SK-N-SH (cell line): ENCODE data around the gene HOXB5. TPM values are rescaled to one million over a fixed set of nuclear protein-coding genes. Genes with fewer than 3 reads are reported as not detected.

Experiments used
- CTCF ChIA-PET: fragments of 300-600, 350-600 bp; formaldehyde crosslinking; extraction: SDS; loops from one replicate; lab custom pipeline; 2021; lab: Yijun Ruan, JAX
- POLR2A ChIA-PET: fragments of 350-600 bp; sonication (Branson Sonifier 250); formaldehyde crosslinking; extraction: SDS; loops from one replicate; lab custom pipeline; 2020; ENCODE audit warnings: antibody characterized with exemption, inconsistent platforms; lab: Yijun Ruan, JAX
- DNase-seq: peaks from one replicate; pipeline ENCODE4 v3.0.0; 2012
- H2AFZ ChIP-seq: fragments of 200-600 bp; sonication (generic); 2 replicates; pipeline ENCODE4 v1.8.1; 2016; ENCODE audit warnings: antibody characterized with exemption, mild to moderate bottlenecking, low read depth
- H3F3A ChIP-seq: fragments of 200-600 bp; sonication (generic); replicated peaks from 2 replicates; pipeline ENCODE3; 2016; ENCODE audit warnings: antibody characterized with exemption, mild to moderate bottlenecking; ENCODE audit not compliant: insufficient read depth
- H3K27ac ChIP-seq, 2 experiments: fragments of 200-500 bp in 1 of 2; fragments of 200-600 bp in 1 of 2; sonication (Bioruptor generic) in 1 of 2; sonication (generic), shearing (Covaris generic) in 1 of 2; 2 replicates each; pipeline versions ENCODE4 v1.5.1 to v1.6.1; 2014 to 2016; ENCODE audit warnings: low read depth in 2 of 2, inconsistent platforms in 1 of 2, low read length in 1 of 2, mild to moderate bottlenecking in 1 of 2, mixed read lengths in 1 of 2
- H3K27me3 ChIP-seq: fragments of 200-600 bp; sonication (generic), shearing (Covaris generic); 2 replicates; pipeline ENCODE4 v1.6.1; 2016; ENCODE audit warnings: mixed run types; ENCODE audit not compliant: insufficient read depth
- H3K36me3 ChIP-seq, 2 experiments: fragments of 200-500 bp in 1 of 2; fragments of 200-600 bp in 1 of 2; sonication (Bioruptor generic) in 1 of 2; sonication (generic) in 1 of 2; replicated peaks in 1 of 2; 2 replicates each; pipeline versions ENCODE3 to v1.5.1; 2014 to 2016; ENCODE audit warnings: low read length in 1 of 2, mild to moderate bottlenecking in 1 of 2; ENCODE audit not compliant: insufficient read depth in 2 of 2, control insufficient read depth in 1 of 2
- H3K4me1 ChIP-seq, 2 experiments: fragments of 200-500 bp in 1 of 2; fragments of 200-600 bp in 1 of 2; sonication (Bioruptor generic) in 1 of 2; sonication (generic), shearing (Covaris generic) in 1 of 2; 2 replicates each; pipeline versions ENCODE4 v1.5.1 to v1.6.1; 2014 to 2016; ENCODE audit warnings: low read depth in 1 of 2, low read length in 1 of 2, mixed run types in 1 of 2; ENCODE audit not compliant: insufficient read depth in 2 of 2, control insufficient read depth in 1 of 2
- H3K4me2 ChIP-seq: fragments of 200-600 bp; sonication (generic), shearing (Covaris generic); 2 replicates; pipeline ENCODE4 v1.6.1; 2017; ENCODE audit warnings: mixed run types
- H3K4me3 ChIP-seq, 2 experiments: fragments of 200-500 bp in 1 of 2; fragments of 200-600 bp in 1 of 2; sonication (Bioruptor generic) in 1 of 2; sonication (generic), shearing (Covaris generic) in 1 of 2; 2 replicates each; pipeline versions ENCODE4 v1.5.1 to v1.8.1; 2014 to 2016; ENCODE audit warnings: low read depth in 2 of 2, inconsistent platforms in 1 of 2, low read length in 1 of 2, mild to moderate bottlenecking in 1 of 2, mixed read lengths in 1 of 2, moderate library complexity in 1 of 2
- H3K79me2 ChIP-seq: fragments of 200-600 bp; sonication (generic); 2 replicates; pipeline ENCODE4 v1.8.1; 2017; ENCODE audit warnings: mild to moderate bottlenecking; ENCODE audit not compliant: insufficient read depth
- H3K9ac ChIP-seq: fragments of 200-600 bp; sonication (generic); 2 replicates; pipeline ENCODE4 v1.6.1; 2017; ENCODE audit warnings: mixed run types
- H3K9me2 ChIP-seq: fragments of 200-600 bp; sonication (generic); 2 replicates; pipeline ENCODE4 v1.6.1; 2017; ENCODE audit warnings: mixed run types
- H3K9me3 ChIP-seq: fragments of 200-600 bp; sonication (generic); 2 replicates; pipeline ENCODE4 v1.6.1; 2017; ENCODE audit warnings: mixed run types, mild to moderate bottlenecking, moderate library complexity
- H4K20me1 ChIP-seq: fragments of 200-600 bp; sonication (generic); 2 replicates; pipeline ENCODE4 v1.6.1; 2017; ENCODE audit warnings: mild to moderate bottlenecking, mixed run types; ENCODE audit not compliant: insufficient read depth
- ELF1 ChIP-seq: IDR thresholded peaks from 2 replicates; pipeline ENCODE4 v1.4.0; 2012
- EZH2phosphoT487 ChIP-seq: fragments of 200-600 bp; sonication (generic); IDR thresholded peaks from 2 replicates; pipeline ENCODE4 v1.6.1; 2017; ENCODE audit warnings: low read depth, mixed run types, mild to moderate bottlenecking, antibody characterized with exemption, moderate library complexity, borderline replicate concordance
- FOXJ3 ChIP-seq: sonication (generic); formaldehyde crosslinking; IDR thresholded peaks from 2 replicates; pipeline ENCODE4 v1.5.1; 2020; ENCODE audit warnings: mild to moderate bottlenecking, missing genetic modification reagents
- FOXM1 ChIP-seq: IDR thresholded peaks from 2 replicates; pipeline ENCODE4 v1.4.0; 2012; ENCODE audit warnings: low read depth, mild to moderate bottlenecking
- IRF3 ChIP-seq: fragments of 150-350 bp; IDR thresholded peaks from 2 replicates; pipeline ENCODE4 v1.6.1; 2016; ENCODE audit warnings: mild to moderate bottlenecking, low read depth, low read length
- RCOR1 ChIP-seq: fragments of 150-350 bp; IDR thresholded peaks from 2 replicates; pipeline ENCODE4 v1.6.1; 2017; ENCODE audit warnings: antibody characterized with exemption, low read length
- SIN3A ChIP-seq: IDR thresholded peaks from 2 replicates; pipeline ENCODE4 v1.6.1; 2012; ENCODE audit warnings: low read depth, mild to moderate bottlenecking, low read length, moderate library complexity, borderline replicate concordance
- SMC3 ChIP-seq: IDR thresholded peaks from 2 replicates; pipeline ENCODE4 v1.6.1; 2012; ENCODE audit warnings: low read depth, low read length, improper control_type of control experiment
- TCF12 ChIP-seq: IDR thresholded peaks from 2 replicates; pipeline ENCODE4 v1.4.0; 2012
- YY1 ChIP-seq: IDR thresholded peaks from 2 replicates; pipeline ENCODE4 v1.4.0; 2012; ENCODE audit warnings: low read depth, mild to moderate bottlenecking
- WGBS: methylation state at CpG from one replicate; pipeline ENCODE4 v1.1.6; 2017; ENCODE audit warnings: low lambda C conversion rate; 5-methylcytosine and 5-hydroxymethylcytosine counted together
- polyA plus RNA-seq, 3 experiments: library from polyadenylated mRNA; depleted of rRNA; stranded (reverse); fragments of >200 nt; gene quantifications; 2 replicates each; pipeline ENCODE4 v1.2.3, GENCODE V29; 2012
- TF ChIP-seq, protein P1 (sequence below): IDR thresholded peaks from 2 replicates; pipeline ENCODE4 v1.4.0; 2012; ENCODE audit warnings: low read depth

Gene HOXB5
- polyA plus RNA-seq, 1 of the 3 experiments (the other 2 are of a cell fraction), result not detected

DNA sequence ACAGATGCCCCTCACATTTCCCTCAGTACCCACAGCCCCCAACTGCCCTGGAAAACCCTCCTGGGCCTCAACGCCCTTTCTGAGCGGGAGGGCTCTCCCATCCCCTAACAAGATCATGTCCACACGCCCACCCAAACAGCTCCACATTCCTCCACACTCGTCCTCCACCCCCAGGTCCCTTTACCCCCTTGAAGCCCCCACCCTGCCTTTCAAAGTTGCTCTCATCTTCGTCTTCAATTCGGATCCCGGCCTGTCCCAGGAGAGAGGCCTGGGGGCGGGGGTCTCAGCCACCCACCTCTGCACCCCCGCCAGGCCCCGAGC lies 29.8 kb downstream of the HOXB5 start:
- Histone ChIP-seq H3K36me3 (no peaks in the 10 kb centered on the region), H3K27ac (no peak overlapping the region), H3F3A (no peaks in the 10 kb centered on the region), H3K79me2 (no peaks in the 10 kb centered on the region), H3K4me1 (peaks cover 0 to 2% of the 10 kb centered on the region in 2 experiments; a peak in 1 of 4 replicates), H3K9ac (no peak overlapping the region), H3K4me3 (no peak overlapping the region), H2AFZ (no peak overlapping the region), H3K4me2 (no peak overlapping the region), H4K20me1 (peaks cover 4% of the 10 kb centered on the region; the same call in 1 of the 2 replicates), H3K27me3 (peaks cover 97% of the 10 kb centered on the region)
- POLR2A ChIA-PET, result no interaction called here
- CTCF ChIA-PET, result interaction anchor here (0.7 to 1.1 kb wide), 2 partner anchors 29 to 71 kb away, joined by 3 to 4 read pairs; no protein-coding TSS in a partner anchor
- 21% methylated on average over 10 of the region's 10 CpGs for WGBS
- no peak for DNase-seq
- TF ChIP-seq, protein P1, sequence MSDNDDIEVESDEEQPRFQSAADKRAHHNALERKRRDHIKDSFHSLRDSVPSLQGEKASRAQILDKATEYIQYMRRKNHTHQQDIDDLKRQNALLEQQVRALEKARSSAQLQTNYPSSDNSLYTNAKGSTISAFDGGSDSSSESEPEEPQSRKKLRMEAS, result no peak
- no peak for TF ChIP-seq ELF1
- TF ChIP-seq RCOR1, result no peak
- no peak for TF ChIP-seq IRF3
- TF ChIP-seq, all 33 proteins: peak for 0
- no peaks in the 10 kb centered on the region for H3K9me3 ChIP-seq
- H3K9me2 ChIP-seq, result no peaks in the 10 kb centered on the region

DNA sequence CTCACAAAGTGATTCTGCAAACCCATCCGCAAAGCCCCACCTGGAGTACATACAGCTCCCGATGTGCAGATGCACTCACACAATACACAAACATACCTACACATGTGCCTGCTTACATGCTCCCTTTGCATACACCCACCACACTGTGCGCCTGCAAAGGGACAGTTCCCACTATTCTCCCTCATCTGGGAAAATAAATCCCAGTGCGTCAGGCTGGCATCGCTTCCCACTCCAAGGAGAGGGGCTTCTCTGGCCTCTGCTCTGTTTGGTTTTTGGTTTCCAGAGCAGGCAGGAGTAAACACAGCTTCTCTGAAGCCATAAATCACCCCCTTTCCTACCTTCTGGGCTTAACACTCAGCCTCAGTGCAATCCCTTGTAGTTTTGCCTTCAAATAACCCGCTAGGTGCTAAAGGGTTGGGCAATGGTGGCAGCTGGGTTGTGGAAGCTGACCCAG lies 30.2 kb downstream of the HOXB5 start:
- Histone ChIP-seq H3K27me3 (peaks cover 97% of the 10 kb centered on the region), H3K9me3 (no peaks in the 10 kb centered on the region), H3K36me3 (no peaks in the 10 kb centered on the region), H3K4me2 (no peak overlapping the region), H3K9ac (no peak overlapping the region), H3K4me1 (peaks cover 0 to 2% of the 10 kb centered on the region in 2 experiments; a peak in 1 of 4 replicates), H3K79me2 (no peaks in the 10 kb centered on the region), H3K4me3 (no peak overlapping the region), H4K20me1 (peaks cover 4% of the 10 kb centered on the region; the same call in 1 of the 2 replicates), H3K9me2 (no peaks in the 10 kb centered on the region), H3F3A (no peaks in the 10 kb centered on the region), H2AFZ (no peak overlapping the region), H3K27ac (no peak overlapping the region)
- WGBS, result 19% methylated on average over 6 of the region's 6 CpGs
- ChIA-PET CTCF (interaction anchor here (0.7 kb wide), 2 partner anchors 29 to 50 kb away, joined by 3 to 4 read pairs; no protein-coding TSS in a partner anchor), POLR2A (no interaction called here)
- DNase-seq, result no peak
- TF ChIP-seq FOXJ3 (CRISPR knock-in tag) (no peak), YY1 (no peak), RCOR1 (no peak), SIN3A (no peak), SMC3 (no peak), EZH2phosphoT487 (0 out of 2 replicates have a peak, but pooled peaks have one; percentile 44), TCF12 (no peak), FOXM1 (no peak)
